Hematopoietic multipotent progenitor cell treated with erythropoietin and hydrocortisone succinate and interleukin-3 and kit ligand, for 17 days (in vitro differentiated cells): ENCODE data around the gene KIF14.
"Not testable (repeated sequence)": the region's sequence is repeated elsewhere in the genome, so short reads cannot be mapped to it uniquely, and the experiment has no call there.

ENCODE experiments used
- DNase-seq: peaks from one replicate; pipeline ENCODE4 v3.0.0-alpha.2; 2015; ENCODE audit warnings: low spot score

KIF14 gene

DNA sequence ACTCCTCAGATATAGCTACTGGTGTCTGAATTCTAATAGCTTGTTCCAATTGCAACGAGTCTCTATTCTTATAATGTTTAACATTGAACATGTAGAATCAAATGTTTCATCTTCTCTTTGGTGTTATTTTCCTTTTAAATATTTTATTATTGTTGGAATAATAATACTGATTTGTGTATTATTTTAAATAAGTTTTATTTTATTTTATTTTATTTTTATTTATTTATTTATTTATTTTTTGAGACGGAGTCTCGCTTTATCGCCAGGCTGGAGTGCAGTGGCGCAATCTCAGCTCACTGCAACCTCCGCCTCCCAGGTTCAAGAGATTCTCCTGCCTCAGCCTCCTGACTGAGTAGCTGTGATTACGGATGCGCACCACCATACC, 10.0 kb upstream of the KIF14 start:
- DNase-seq: not testable (repeated sequence)

DNA sequence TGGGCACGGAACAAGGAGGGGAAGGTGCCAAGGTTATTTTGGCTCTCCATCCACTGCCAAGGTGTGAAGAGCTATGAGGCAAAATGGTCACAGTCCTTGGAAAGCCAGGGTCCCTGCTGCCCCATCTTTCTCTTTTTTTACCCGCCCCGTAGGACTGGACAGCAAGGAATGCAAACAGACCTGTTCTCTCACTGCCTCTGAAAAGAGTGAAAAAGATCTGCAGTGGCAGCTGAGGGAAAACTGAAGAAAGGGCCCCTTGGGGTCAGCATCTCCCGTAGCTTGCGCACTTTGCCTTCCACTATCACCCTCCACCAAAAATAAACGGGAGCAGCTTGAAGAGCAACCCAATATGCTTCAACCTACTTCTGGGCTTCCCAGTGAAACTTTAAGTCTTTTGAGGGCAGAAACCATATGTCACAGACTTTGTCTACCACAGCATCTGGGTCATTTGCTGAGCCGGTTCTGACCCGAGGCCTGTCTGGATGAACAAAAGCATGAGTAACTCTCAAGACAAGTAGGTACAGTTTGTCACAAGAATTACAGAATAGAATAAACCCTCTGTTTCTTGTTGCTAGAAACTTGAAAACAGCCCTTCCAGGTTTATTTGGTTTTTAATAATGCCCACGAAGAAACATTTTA, 9.4 kb upstream of the KIF14 start:
- no peak for DNase-seq

DNA sequence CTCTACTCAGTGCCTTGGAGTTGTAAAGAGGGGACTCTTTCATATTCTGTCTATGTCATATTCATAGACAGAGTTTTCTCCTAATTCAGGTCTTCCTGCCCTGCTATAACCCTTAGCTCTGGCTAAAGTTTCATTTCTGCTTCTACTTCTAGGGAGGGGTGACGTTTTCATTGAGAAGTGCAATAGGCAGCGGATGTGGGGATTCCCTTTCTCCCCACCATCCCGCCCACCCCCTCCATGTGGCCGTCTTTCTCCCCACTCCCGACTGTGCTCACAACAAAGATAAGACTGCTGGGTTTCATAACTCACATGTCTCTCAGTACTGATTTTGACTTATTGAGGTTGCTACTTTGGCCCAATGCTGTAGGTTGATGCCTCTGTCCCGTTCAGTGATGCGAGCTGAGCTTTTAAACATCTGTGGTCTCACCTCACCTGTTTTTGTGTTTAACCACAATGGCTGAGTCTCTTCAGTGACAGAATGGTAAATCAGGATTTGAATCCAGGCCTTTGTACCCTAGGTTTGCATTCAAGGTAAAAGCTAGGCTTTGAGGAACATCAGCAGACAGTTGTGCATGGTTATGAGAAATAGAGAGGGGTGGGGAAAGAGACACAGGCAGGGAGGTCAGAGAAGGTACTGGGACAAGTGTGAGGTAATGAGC, 7.8 kb upstream of the KIF14 start:
- no peak for DNase-seq

DNA sequence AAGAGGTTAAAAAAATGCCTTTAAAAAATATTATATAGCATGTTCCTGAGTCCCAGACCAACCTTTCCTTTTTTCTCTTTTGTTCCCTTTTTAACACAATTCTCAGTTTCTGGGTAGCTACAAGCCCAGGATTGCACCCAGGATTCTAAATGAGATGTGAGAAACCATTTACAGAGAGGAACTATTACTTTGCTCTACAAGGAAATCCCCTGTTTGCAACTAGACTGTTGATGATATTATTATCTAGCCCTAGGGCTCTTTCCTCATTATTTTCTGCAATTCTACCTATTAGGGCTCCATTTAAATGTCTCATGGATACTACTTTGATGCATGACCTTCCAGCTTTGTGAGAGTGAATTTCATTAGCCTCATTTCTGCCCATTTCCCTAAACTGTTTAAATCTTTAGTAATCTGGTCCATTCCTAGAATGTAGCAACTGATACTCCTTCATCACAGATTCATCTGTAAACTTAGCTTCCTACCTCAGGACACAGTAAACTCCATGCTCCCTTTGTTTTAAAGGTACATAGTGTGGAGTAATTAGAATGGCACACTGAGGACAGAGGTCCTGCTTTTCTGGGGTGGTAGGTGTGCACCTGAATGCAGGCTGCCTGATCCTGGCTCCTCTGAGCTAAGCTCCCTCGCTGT, 7.1 kb upstream of the KIF14 start:
- DNase-seq: no peak

DNA sequence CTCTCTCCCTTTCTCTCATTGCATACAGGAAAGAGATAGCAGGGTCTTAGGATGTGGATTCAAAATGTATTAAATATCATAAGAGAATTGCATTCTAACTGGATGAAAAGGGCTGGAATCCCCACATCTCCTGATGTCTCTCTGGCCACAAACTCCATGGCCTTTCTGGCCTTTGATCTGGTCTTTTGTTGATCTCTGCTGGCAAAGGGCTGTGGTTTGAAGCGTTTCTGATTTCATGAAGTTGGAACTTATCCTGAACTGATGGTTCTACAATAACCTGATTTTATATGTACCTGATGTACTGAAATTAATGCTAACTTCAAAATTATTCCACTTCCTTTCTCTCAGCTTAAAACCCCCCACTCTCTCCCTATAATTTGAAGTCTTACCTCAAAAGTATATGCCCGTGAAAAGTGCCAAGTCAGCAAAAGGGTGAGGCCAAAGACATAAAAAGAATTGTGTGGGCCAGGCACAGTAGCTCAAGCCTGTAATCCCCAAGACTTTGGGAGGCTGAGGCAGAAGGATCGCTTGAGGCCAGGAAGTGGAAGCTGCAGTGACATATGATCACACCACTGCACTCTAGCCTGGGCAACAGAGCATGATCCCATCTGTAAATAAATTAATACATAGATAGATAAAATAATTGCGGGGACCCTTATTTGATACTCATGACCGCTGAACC, 6.4 kb upstream of the KIF14 start:
- DNase-seq: no peak

- DNase-seq: no peak
Observed at GRCh38 chr1:200625381-200625824, 4.9 kb upstream of the KIF14 start.

DNA sequence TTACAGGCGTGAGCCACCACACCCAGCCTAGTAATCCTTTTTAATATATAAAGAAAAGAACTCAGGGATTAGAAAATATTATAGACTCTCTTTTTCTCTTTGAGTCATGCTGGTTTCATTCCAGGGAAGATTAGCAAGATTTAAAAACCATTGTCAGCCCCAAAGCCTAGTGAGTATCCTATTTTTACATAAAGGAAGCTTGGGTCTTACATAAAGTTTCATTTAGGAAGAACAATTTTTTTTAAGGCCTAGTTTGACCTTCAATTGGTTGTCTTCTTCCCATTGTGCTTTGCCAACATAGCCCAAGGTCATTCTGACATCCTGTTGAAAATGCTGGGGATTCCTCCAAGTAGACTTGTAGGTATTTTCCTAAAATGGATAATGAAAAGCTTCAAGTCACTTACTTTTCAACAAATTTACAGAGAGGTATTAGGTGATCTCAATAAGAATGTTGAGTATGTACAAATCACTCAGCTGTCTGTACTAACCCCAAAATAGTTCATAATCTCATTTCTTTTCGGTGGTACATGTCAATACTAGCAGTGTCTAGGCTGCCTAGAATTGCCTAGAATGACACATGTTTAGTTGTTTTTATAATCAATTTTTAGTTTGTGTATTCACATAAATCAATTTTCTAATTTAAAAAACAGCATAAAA, 4.3 kb upstream of the KIF14 start:
- no peak for DNase-seq

GRCh38 chr1:200619894-200620272, 668 bp downstream of the KIF14 start:
- no peak for DNase-seq

GRCh38 chr1:200610846-200611245, 9.7 kb downstream of the KIF14 start:
- DNase-seq: no peak

DNA sequence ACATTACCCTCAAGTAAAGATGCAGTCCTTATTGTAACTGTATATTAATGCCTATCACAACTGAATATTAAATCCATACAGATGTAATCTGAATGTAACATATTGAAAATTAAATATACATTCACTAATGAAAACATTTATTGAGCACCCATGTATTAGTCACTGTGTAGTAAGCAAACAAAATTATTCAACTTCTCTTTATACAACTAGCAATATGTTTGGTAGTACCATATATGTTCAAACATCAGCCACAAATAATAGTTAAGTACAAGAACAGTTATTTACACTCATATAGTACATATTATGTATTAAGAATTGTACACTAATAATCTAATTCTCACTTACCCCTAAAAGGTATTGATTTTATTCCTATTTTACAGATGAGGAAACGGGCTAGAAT, 17.9 kb downstream of the KIF14 start:
- DNase-seq: no peak

- no peak for DNase-seq
Observed at GRCh38 chr1:200590001-200590400, 30.6 kb downstream of the KIF14 start.

- DNase-seq: no peak
Observed at GRCh38 chr1:200588698-200589097, 31.9 kb downstream of the KIF14 start.

DNA sequence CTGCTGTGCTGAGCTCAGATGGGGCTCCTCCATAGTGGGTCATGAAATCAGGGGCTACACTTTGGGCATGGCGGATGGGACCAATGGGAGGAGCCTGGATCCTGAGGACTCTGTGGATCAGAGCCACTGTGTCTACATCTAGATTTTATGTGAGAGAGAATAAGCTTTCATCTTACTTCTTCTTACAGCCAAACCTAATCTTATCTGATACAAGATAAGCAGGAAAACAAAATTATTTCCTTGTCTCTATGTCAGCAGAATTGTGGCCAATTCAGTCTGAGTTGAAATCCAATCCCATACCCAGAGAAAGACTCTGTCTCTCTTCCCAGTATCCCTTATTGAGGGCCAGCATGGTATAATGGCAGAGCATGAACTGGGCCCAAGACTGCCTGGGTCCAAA, 56.2 kb downstream of the KIF14 start:
- DNase-seq: no peak

DNA sequence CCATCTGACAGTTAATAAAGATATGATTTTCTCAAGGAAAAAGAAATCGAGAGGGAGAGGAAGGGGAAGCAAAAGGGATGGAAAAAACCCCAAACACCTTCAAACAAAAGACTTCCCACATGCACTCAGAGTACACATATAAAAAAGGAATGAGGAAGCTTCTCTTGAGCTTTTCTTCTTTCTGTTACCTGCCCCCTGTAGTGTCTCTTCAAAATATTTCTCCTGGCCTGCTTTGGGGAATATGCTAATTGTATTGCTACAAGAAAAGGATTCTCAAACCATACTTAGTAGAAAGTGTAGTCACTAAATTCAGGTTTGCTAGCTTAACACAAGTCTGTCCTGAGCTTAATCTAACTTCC, 58.7 kb downstream of the KIF14 start:
- DNase-seq: no peak

DNA sequence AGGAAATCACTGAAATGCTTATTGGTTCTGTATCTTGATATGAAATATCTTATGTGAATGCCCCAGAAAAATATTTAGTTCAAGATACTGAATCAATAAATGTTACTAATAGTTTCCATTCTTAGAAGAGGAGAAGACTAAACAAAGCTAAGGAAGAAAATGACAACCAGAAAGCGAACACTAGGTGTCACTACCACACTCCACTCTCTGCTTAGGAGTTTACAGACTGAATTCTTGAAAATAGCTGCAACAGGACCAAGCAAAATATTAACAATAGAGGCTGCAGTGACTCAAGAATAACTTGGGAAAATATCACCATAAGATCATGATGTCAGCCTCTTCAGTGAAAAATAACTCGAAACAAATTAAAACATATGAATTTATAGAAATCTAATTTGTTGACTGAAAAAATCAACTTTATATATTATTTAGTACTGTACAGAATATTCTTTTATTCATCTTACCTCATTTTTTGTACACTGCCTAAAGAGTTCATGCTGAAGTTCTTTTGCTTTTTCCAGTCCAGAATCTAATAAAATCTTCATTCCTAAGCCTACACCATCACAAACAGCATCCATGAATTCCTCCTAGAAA, 61.6 kb downstream of the KIF14 start:
- no peak for DNase-seq

DNA sequence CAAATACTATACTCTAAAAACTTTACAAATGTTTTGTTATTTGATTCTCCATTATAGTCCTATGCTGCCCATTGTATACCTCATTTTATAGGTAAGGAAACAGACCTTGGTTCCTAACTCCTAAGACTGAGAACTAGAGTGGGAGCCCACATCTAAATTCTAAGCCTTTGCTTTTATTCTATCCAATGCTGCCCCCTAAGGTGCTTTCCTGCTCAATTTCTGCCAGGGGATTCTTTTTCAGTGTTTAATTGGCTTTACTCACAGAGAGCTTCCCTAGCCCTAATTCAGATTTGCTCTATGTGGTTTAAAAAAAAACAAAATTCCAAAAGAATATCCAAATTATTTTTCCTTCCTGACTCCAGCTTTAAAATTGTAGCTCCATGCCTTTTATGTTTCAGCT, 64.5 kb downstream of the KIF14 start:
- no peak for DNase-seq

DNA sequence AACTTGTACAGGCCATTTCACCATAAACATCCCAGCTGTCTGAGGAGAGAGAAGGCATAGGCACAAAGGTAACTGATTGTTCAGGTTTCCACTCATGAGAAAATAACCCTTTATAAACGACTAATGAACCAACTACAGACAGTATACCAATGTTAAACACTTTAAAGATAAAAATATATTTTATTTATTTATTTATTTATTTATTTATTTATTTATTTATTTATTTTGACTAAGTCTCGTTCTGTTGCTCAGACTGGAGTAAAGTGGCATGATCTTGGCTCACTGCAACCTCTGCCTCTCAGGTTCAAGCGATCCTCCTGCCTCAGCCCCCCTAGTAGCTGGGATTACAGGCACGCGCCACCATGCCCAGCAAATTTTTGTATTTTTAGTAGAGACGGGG, 67.8 kb downstream of the KIF14 start:
- DNase-seq: not testable (repeated sequence)

DNA sequence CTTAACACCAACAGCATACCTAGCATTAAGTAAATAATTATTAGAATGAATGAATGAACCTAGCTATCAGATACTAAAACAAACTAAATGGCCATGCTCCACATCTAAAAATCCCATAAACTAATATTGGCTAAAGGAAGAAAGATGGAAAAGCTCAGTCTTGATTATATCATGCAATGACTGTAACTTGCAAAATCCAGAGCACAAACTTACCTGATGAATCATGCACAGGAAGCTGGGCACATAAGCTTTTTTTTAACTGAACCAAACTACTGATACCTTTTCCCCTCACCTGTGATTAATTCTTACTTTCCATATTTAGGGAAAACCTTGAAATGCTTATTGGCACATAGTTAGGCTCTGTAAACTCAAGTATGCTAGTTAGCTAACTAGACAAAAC, 70.2 kb downstream of the KIF14 start:
- no peak for DNase-seq

DNA sequence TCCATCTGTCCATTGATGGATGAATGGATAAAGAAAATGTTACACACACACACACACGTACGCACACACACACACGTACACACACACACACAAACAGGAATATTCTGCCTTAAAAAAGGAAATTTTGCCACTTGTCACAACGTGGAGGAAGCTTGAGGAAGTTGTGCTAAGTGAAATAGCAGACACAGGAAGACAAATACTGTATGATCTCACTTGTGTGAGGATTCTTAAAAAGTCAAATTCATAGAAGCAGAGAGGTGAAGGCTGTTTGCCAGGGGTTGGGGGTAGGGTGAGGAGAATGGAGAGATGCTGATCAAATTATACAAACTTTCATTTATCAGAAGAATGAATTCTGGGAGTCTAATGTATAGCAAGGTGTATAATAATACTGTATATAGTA, 73.2 kb downstream of the KIF14 start:
- DNase-seq: no peak

DNA sequence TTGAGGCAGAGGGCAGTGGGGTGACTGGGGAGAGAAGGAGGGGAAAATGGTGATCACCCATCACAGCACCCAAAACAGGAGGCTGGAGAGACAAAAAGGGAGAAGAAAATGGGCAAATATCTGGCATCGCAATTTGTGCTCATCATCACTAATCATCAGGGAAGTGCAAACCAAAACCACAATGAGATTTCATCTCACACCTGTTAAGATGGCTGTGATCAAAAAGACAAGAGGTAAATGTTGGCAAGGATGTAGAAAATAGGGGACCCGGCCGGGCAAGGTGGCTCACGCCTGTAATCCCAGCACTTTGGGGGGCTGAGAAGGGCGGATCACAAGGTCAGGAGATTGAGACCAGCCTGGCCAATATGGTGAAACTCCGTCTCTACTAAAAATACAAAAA, 74.0 kb downstream of the KIF14 start:
- DNase-seq: no peak

DNA sequence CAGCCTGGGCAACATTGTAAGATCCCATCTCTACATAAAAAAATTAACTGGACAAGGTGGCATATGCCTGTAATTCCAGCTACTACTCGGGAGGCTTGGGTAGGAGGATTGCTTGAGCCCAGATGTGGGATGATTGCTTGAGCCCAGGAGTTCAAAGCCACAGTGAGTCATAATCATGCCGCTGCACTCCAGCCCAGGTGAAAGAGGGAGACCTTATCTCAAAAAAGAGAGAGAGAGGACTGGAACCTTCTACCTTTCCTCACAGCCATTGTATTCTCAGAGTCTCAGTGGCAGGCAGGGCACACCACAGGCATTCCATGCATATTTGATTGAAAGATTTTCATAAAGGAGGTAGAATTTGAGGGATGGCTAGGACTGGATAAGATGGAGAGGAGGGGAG, 78.4 kb downstream of the KIF14 start:
- no peak for DNase-seq

GRCh38 chr1:200540281-200540680, 80.3 kb downstream of the KIF14 start:
- DNase-seq: no peak
